GM21786 (cell line): ENCODE data around the gene NID2.

Experiments used
- ATAC-seq: cut with Tn5 transposase; IDR thresholded peaks from one replicate; pipeline ENCODE4 v1.9.1; 2021; ENCODE audit not compliant: unreplicated experiment

Gene NID2

GRCh38 chr14:52026901-52027300 is 42.0 kb downstream of the NID2 start:
- ATAC-seq: no peak

DNA sequence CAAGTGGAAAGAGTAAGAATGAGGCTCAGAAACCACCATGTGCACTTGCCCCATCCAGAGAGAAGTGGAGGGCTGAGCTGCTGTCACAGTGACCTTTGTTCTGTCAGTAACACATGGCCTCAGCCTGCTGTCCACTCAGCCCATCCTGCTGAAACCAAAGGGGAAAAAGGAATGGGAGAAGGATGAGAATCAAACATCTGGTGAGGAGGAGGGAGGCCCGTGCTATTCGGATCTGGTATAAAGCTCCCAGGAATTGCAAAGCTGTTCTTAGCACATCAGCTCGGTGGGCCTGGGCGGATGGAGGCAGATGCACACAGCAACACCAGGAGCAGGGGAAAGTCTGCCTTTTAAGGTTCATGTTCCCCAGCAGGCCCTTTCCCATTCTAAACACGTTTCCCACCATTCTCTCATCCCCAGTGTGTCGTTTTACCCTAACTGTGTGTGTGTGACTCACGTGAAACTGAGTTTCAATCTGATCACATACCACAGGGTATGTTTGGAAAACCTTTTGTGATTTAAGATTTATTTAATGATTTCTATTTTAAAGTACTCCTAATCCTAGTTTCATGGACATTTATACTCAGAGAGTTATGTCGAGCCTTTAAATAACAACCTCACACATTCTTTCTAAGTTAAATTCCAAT is 42.7 kb downstream of the NID2 start:
- no peak for ATAC-seq

- no peak for ATAC-seq
Measured at GRCh38 chr14:52025310-52025709, 43.5 kb downstream of the NID2 start.

GRCh38 chr14:52023518-52023917 is 45.3 kb downstream of the NID2 start:
- ATAC-seq: no peak

- peak; percentile 87 for ATAC-seq
Measured at GRCh38 chr14:52021957-52022600, 46.8 kb downstream of the NID2 start.

GRCh38 chr14:52020866-52021717 is 47.8 kb downstream of the NID2 start:
- ATAC-seq: no peak

GRCh38 chr14:52020161-52020714 is 48.6 kb downstream of the NID2 start:
- ATAC-seq: no peak

DNA sequence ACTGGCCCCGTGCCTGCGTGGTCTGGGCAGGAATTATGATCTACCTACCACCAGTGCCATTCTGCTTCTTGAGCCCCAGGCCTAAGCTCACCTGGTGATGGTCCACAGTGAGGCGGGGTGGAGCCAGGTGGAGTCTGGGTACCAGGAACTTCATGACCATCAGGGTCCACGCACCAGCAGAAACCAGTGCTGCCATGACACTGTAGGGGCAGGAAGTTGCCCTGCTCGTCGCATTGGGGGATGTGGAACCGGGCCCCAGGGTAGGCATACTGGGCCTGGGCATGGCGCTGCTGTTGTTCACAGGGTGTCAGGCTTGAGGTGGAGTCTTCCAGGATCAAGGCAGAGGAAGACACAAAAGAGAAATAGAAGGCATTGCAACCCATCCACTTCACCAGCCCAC is 49.9 kb downstream of the NID2 start:
- no peak for ATAC-seq

DNA sequence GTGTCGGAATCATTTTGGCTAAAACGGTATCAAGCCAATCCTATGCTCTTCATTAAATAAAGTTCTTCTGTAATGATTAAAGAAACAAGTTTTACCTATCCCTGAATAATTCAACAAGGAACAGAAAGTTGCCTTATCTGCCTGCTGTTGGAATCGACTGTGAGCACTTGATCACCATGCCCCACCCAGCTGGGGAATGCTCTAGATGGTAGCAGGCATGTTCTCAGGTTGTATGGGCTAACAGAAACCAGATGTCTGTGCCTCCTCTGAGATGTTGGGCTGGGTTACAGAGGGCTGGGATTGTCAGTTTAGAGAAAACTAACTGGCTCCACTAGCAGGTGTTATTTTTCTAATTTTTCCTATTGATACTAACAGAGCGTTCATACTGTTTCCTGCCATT is 50.6 kb downstream of the NID2 start:
- ATAC-seq: no peak

- no peak for ATAC-seq
Measured at GRCh38 chr14:52015411-52016030, 53.3 kb downstream of the NID2 start.

DNA sequence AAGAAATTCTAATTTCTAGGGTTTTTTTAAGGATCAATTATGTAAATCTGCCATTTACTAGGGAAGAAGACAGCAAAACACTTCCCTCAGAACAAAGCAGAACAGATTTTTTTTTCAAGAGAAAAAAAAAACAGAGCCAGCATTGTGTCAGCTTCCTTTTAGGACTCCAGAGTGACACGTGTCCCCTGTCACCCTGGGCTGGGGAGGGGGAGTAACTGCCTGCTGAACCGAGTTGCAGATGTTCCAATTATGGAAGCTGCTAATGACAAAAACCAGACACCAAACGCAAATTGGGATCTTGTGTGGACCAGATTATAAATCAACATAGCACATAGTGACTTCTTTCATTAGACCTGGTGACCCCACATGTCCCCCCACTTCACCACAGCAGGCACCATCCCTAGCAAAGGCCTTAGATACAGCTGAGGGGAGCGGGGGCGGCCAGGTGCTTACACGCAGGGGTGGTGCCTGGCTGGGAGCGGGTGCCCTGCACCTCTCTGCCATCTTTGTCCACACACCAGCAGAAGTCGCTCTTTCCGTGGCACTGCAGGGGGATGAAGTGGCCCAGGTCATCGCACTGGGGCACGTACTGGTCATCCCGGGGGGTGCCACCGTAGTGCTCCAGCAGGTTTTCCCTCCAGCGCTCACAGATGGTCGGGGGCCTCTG is 54.1 kb downstream of the NID2 start:
- no peak for ATAC-seq

DNA sequence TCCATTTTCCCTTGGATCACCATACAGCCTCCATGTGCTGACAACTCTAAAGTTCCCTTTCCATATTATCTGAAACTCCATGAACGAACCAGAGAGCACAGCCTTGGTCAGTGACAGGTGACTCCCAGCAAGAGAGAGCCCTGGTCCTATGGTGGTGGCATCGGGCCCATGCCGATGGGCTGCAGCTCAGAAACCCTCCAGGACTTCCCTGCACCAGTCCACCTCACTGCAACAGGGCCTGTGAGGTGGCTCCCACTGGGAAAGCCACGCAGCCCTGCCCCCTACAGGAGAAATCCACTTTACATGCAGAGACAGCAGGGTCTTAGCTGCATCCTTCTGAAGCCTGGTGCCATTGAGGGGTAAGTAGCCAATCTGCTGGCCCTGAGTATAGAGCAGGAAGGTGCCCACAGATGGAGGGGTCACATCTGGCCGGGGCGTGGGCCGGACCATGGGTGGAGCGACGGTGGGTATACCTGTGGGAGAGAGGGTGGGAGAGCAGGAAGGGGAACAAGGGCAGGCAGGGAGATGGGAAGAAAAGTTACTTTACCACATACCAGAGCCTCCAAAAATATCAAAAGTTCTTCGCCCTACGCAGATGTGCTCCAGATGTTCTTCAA is 54.8 kb downstream of the NID2 start:
- no peak for ATAC-seq

GRCh38 chr14:52012635-52013034 is 56.2 kb downstream of the NID2 start:
- no peak for ATAC-seq

- no peak for ATAC-seq
Measured at GRCh38 chr14:52011523-52011922, 57.3 kb downstream of the NID2 start.

GRCh38 chr14:52010173-52010693 is 58.6 kb downstream of the NID2 start:
- ATAC-seq: no peak

DNA sequence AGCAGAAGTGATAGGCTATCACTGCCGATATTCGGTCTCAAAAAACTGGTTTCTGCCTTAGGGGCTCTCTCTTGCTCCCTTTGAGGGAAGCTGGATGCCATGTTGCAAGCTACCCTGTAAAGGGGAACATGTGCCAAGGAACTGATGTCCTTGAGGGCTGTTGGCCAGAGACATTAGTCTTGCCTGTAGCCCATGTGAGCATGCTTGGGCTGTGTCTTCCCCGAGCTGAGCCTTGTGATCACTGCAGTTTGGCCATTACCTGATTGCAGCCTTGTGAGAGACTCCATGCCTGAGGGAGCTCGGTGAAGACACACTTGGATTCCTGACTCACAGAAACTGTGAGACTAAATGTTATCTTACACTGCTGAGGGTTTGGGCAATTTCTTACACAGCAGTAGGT is 60.7 kb downstream of the NID2 start:
- no peak for ATAC-seq

DNA sequence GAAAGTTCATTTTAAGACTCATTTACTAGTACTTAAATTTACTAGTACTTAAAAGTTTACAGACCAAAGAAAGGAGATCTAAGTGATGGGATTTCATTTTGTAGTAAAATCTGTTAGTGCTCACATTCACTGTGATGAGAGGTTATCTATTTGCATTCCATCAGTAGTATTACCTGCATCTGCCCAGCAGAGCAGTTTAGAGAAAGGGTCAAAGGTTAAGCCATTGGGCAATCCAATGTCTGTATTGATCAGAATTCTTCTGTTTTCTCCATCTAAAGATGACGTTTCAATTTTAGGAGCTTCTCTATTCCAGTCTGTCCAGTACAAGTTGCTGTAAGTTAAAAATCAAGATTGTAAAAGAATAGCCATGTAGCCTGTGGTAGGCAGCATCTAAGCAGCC is 61.2 kb downstream of the NID2 start:
- no peak for ATAC-seq

DNA sequence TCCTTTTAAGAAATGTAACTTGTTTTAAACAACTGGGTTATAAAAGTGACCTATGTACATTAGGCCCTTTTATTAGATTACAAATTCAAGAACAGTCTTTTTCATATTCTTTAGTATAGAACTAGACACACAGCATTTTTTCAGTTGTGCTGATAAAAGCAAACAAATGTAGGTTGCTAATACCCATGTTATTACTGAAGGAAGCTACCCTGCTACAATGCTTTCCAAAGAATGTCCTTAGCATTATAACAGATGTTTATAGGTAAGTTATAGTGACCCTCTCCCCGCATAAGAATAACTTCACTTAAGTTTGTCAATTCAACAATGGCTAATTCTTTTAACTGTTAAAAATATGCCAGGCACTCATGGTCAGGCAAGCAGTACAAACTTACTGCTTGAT is 61.6 kb downstream of the NID2 start:
- no peak for ATAC-seq

GRCh38 chr14:52006361-52006760 is 62.5 kb downstream of the NID2 start:
- ATAC-seq: no peak

- ATAC-seq: no peak
Measured at GRCh38 chr14:52005625-52006024, 63.2 kb downstream of the NID2 start.
